NCI-H2227 (cell line): ENCODE data around the gene ZNF280B.
"Not testable (repeated sequence)": the region's sequence is repeated elsewhere in the genome, so short reads cannot be mapped to it uniquely, and the experiment has no call there.

Experiments used
- DNase-seq: peaks from one replicate; lab custom pipeline; 2025; ENCODE audit not compliant: unreplicated experiment; lab: John Stamatoyannopoulos, UW

Gene ZNF280B

DNA sequence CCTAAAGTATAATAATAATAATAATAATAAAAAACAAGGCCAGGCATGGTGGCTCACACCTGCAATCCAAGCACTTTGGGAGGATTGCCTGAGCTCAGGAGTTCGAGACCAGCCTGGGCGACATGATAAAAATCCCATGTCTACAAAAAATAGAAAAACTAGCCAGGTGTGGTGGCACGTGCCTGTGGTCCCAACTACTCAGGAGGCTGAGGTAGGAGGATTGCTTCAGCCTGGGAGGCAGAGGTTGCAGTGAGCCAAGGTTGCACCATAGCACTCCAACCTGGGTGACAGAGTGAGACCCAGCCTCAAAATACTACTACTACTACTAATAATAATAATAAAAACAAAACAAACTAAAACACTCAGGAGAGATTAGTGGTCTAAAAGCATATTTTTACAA lies 27.1 kb upstream of the ZNF280B start:
- DNase-seq = no peak

DNA sequence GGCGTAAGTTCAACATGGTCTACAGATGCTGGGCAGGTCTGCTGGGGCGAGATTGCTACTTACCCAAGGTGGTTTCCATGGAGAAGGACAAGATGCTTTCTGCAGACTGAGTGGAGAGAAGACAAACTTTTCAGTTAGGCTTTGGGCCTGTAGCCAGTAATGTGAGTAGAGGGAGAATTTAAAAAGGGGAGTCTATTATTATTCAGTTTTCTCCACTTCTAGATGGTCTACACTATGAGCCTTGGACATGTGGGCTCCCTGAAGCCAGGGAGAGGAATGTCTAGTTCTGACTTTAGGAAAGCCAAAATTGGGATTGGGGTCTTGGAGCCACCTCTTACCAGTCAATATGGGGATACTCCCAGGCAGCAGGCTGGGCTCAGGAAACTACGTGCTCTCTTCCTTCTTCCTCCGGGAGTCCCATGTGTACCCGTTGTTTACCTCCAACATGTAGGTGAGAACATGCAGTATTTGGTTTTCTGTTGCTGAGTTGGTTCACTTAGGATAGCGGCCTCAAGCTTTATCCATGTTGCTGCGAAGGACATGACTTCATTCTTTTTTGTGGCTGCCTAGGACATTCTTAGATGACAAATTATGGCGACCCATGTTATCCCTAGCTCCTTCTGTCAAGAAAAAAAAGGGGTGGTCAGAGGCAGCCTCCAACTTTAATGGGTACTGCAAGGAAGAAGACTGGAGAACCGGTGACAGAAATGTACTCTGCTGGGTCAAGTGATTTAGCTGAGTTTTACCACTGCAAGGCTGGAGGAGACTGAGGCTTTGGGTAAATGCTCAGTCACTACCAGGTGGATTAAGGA lies 26.3 kb upstream of the ZNF280B start:
- no peak for DNase-seq

- no peak for DNase-seq
These were observed 25.3 kb upstream of the ZNF280B start for GRCh38 chr22:22533863-22534262.

DNA sequence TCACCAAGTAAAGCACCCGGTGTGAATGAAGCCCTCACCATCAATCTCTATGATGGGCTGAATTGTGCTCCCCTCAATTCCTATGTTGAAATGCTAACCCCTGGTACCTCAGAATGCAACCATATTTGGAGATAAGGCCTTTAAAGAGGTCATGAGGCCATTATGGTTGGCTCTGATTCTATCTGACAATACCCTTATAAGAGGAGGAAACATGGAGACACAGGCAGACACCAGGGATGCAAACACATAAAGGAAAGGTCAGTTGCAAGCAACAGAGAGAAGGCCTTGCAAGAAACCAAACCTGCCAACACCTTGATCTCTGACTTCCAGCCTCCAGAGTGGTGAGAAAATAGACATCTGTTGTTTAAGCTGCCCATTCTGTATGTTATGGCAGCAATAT lies 24.9 kb upstream of the ZNF280B start:
- DNase-seq = no peak

DNA sequence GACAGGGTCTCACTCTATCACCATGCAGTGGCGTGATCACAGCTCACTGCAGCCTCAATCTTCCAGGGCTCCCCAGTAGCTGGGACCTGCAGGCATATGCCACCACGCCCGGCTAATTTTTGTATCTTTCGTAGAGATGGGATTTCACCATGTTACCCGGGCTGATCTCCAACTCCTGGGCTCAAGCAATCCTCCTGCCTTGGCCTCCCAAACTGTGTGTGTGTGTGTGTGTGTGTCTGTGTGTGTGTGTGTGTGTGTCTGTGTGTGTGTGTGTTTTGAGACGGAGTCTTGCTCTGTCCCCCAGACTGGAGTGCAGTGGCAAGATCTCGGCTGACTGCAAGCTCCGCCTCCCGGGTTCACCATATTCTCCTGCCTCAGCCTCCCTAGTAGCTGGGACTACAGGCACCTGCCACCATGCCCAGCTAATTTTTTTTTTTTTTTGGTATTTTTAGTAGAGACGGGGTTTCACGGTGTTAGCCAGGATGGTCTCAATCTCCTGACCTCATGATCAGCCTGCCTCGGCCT lies 24.1 kb upstream of the ZNF280B start:
- DNase-seq = not testable (repeated sequence)

DNA sequence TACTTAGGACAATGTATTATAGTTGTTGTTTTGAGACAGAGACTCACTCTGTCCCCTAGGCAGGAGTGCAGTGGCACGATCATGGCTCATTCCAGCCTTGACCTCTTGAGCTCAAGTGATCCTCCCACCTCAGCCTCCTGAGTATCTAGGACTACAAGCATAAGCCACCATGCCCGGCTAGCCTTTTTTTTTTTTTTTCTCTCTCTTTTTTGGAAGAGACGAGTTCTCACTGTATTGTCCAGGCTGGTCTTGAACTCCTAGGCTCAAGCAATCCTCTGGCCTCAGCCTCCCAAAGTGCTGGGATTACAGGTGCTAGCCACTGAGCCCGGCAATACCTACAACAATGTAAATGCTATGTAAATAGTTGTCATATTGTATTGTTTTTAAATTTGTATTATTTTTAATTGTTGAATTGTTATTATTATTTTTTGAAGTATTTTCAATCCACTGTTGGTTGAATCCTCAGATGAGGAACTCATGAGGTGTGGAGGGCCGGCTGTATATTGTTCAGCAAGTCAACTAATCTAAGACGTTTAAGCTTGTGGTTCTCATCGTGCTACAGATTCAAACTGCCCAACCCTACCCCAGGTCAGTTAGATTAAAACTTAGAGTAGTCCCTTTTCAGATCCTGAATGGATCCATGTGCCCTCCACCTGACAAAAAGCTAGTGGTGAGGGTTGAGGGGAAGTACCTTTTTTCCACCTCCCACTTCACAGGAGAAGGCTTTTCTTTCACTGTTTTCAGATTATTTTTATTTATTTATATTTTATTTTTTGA lies 23.4 kb upstream of the ZNF280B start:
- no peak for DNase-seq

DNA sequence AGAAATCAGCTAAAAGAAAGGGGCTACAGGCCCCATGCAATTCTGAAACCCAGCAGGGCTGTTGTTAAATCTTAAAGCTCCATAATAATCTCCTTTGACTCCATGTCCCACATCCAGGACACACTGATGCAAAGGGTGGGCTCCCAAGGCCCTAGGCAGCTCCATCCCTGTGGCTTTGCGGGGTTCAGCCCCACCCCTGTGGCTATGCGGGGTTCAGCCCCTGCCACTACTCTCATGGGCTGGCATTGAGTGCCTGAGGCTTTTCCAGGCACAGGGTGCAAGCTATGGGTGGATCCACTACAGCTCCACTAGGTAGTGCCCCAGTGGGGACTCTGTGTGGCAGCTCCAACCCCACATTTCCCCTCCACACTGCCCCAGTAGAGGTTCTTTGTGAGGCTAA lies 20.2 kb upstream of the ZNF280B start:
- DNase-seq = no peak

GRCh38 chr22:22527312-22527711 lies 18.8 kb upstream of the ZNF280B start:
- DNase-seq = no peak

- DNase-seq = no peak
These were observed 17.8 kb upstream of the ZNF280B start for GRCh38 chr22:22526125-22526912.

GRCh38 chr22:22523494-22523893 lies 15.0 kb upstream of the ZNF280B start:
- DNase-seq = no peak

DNA sequence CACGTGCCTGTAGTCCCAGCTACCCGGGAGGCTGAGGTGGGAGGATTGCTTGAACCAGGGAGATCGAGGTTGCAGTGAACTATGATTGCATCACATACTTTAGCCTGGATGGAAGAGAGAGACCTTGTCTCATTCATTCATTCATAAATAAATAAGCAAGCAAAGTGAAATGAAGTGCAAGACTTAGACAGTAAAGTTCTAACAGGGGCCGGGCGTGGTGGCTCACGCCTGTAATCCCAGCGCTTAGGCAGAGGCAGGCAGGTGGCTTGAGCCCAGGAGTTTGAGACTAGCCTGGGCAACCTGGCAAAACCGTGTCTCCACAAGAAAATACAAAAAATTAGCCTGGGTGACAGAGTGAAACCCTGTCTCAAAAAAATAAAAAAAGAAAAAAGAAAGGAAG lies 13.1 kb upstream of the ZNF280B start:
- DNase-seq = no peak

GRCh38 chr22:22520667-22521602 lies 12.4 kb upstream of the ZNF280B start:
- no peak for DNase-seq

DNA sequence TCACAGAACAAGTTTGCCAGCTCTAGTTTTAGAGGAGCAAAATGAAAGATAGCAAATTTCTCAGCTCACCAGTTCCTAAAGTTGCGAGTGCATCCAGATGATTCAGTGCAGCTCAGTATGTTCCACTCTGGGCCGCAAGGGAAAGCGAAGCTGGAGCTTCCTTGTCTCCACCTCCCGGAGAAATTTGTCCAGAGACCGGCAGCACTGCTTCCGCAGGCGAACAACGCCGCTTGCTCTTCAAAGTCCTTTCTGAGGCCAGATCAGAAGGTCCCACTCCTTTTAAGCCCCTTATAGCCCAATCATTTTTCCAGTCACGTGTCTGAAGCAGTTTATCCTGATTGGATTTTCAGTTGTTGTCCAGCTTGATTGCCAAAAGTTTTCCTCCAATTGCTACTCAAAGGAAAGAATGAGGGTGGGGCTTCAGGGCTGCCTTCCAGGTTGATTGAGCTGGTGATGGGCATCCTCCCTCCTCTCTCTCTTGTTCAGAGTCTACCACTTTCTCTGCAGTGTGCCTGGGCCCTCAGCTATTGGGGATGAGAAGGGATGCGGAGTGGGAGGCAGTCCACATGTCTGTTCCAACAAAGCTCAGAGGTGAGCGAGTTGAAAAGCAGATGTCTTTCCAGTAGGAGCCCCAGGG lies 11.6 kb upstream of the ZNF280B start, which contains the start of gene ZNF280A:
ZNF280A (minus strand) TSS at position 251 of the 637 bp plus-strand sequence. CDS start 4,640 bp downstream, outside the sequence.
- peak; percentile 20 for DNase-seq

DNA sequence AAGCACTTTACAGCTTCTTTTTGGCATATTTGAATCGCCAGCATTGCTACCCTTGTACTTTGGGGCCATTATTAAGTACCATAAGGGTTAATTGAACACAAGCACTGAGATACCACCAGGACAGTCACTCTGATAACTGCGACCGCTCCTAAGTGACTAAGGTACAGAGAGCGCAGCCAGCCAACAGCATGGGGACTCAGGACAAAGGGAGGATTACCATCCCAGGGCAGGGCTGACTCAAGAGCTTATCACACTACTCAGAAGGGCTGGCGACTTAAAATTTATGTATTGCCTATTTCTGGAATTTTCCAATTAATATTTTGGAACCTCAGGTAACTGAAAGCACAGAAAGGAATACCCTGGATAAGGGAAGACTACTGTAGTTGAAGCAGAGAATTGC lies 11.0 kb upstream of the ZNF280B start:
- no peak for DNase-seq

DNA sequence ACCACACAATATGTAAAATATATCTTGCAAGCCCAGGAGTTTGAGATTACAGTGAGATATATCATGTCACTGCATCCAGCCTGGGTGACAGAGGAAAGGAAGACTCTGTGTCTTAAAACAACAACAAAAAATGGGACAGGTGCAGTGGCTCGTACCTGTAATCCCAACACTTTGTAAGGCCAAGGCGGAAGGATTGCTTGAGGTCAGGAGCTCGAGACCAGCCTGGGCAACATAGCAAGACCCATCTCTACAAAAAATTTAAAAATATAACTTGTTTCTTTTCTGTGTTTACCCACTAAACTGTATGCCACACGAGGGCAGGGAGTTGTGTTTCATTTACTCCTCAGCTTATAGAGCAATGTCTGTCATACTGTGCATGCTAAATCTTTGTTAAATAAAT lies 8.4 kb upstream of the ZNF280B start:
- DNase-seq = no peak

DNA sequence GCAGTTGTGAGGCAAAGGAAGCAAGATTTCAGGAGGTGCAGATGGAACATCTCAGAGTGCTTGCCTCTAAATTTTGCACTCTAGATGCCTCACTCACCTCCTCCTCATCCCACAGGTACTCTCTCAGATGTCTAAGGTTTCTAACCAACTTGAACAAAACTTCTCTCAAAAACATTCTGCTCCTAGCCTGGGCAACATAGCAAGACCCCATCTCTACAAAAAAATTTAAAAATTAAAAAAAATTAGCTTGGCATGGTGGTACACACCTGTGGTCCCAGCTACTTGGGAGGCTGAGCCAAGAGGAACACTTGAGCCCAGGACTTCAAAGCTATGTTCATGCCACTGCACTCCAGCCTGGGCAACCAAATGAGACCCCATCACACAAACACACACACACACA lies 7.3 kb upstream of the ZNF280B start:
- no peak for DNase-seq

DNA sequence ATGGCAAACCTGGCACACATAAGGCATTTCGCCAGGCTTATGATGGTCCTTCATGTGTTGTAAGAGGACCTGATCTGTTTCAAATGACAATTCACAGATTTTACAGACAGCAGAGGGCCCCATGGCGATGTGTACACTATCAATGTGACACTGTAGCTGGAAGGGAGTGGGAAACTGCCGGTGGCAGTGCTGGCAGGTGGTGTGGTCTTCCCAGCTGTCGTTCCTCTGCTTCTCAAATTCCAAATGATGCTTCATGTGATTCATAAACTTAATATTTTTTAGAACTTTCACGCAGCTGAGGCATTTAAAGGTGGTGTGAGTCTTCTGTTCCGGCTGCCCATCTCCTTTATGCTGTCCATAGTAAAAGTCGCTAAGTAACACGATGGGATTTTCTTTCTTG lies 5.9 kb upstream of the ZNF280B start:
- DNase-seq = not testable (repeated sequence)

DNA sequence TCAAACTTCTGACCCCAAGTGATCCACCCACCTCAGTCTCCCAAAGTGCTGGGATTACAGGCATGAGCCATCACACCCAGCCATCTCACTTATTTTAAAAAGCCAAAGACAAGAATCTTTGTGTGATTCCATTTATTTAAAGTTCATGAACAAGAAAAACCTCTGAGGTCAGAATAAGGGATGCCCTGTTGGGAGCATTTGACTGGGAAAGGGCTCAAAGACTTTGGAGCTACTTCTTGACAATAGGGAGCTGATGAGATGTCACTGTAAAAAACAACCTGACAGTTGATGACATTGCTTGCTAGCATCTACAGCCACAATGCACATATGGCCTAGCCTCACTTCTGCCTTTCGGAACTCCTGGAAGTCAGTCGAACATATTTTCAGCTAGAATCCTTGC lies 5.1 kb upstream of the ZNF280B start:
- DNase-seq = no peak

GRCh38 chr22:22512951-22513350 lies 4.4 kb upstream of the ZNF280B start:
- DNase-seq = no peak

DNA sequence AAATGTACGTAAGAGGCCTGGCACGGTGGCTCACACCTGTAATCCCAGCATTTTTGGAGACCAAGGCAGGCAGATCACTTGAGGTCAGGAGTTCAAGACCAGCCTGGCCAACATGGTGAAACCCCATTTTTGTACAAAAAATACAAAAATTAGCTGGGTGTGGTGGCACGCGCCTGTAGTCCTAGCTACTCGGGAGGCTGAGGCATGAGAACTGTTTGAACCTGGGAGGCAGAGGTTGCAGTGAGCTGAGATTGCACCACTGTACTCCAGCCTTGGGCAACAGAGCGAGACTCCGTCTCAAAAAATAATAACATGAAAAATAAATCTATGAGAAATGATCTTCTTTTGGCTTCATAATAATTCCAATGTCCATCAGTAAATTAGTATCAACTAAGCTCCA lies 2.3 kb upstream of the ZNF280B start:
- DNase-seq = not testable (repeated sequence)
